ENCODE data around the gene CCSER1.

- TF ChIP-seq POLR2A (IDR thresholded peaks at IDR 0.05), result no peak
- no peak for TF ChIP-seq CTCF (IDR thresholded peaks at IDR 0.05 in 8 of 11, conservative IDR thresholded peaks at IDR 0.05 in 3 of 11)
- no peak for TF ChIP-seq POLR2AphosphoS5 (IDR thresholded peaks at IDR 0.05)
Measured at GRCh38 chr4:91448668-91449330, 1321.6 kb downstream of the CCSER1 start.
